HCT116 (cell line): ENCODE measurements around the gene TRIM13. TPM values are rescaled to one million over a fixed set of nuclear protein-coding genes. Genes with fewer than 3 reads are reported as not detected.

Source experiments
- ATAC-seq: fragments of 200-7000 bp; cut with Tn5 transposase; 2 replicates; pipeline ENCODE4 v1.9.1; 2020; ENCODE audit warnings: mild to moderate bottlenecking, moderate library complexity
- BruUV-seq: library from RNA; stranded (reverse); fragments of 400-500 nt; replicated peaks from 2 replicates; lab custom pipeline; 2021; lab: Mats Ljungman, UMichigan
- CTCF ChIA-PET: fragments of 300-600 bp; sonication (Branson Sonifier 250); formaldehyde crosslinking; loops from one replicate; lab custom pipeline; 2021; ENCODE audit warnings: antibody characterized with exemption; lab: Charles Lee
- POLR2A ChIA-PET: fragments of 300-600, 350-600 bp; sonication (Branson Sonifier 250); formaldehyde crosslinking; loops from one replicate; lab custom pipeline; 2021; ENCODE audit warnings: antibody characterized with exemption; lab: Charles Lee
- RAD21 ChIA-PET, 2 experiments: fragments of 300-600 bp; sonication (Branson Sonifier 250); formaldehyde crosslinking; loops; one replicate each; lab custom pipeline; 2023; ENCODE audit warnings: low total read pairs in 2 of 2; ENCODE audit not compliant: uncharacterized antibody in 2 of 2, unreplicated experiment in 2 of 2, low non-redundant PET in 1 of 2; lab: Charles Lee
- DNase-seq: peaks from one replicate; pipeline ENCODE4 v3.0.0-alpha.2; 2010; ENCODE audit warnings: low read depth, low spot score
- H2AFZ ChIP-seq: fragments of 200-600 bp; shearing (Covaris generic), sonication (generic); 2 replicates; pipeline ENCODE4 v1.6.1; 2017; ENCODE audit warnings: low read depth, mixed run types, mixed read lengths, antibody characterized with exemption, low read length; ENCODE audit not compliant: poor library complexity, severe bottlenecking
- H3K27ac ChIP-seq: 2 replicates; pipeline ENCODE4 v1.5.1; 2012; ENCODE audit warnings: low read depth, low read length
- H3K27me3 ChIP-seq: fragments of 200-600 bp; sonication (generic); 2 replicates; pipeline ENCODE4 v1.6.1; 2016; ENCODE audit warnings: mixed run types, low read length, mixed read lengths; ENCODE audit not compliant: insufficient read depth
- H3K36me3 ChIP-seq, 2 experiments: fragments of 200-500 bp in 1 of 2; fragments of 200-600 bp in 1 of 2; sonication (Bioruptor generic) in 1 of 2; sonication (generic) in 1 of 2; 2 replicates each; pipeline versions ENCODE4 v1.5.1 to v1.6.1; 2014 to 2016; ENCODE audit warnings: low read length in 2 of 2, inconsistent platforms in 1 of 2, mixed read lengths in 1 of 2, mixed run types in 1 of 2; ENCODE audit not compliant: insufficient read depth in 2 of 2, control insufficient read depth in 1 of 2
- H3K4me1 ChIP-seq, 2 experiments: fragments of 200-600 bp in 1 of 2; sonication (generic) in 1 of 2; 2 replicates each; pipeline versions ENCODE4 v1.5.1 to v1.6.1; 2012 to 2017; ENCODE audit warnings: low read length in 2 of 2, inconsistent platforms in 1 of 2, mild to moderate bottlenecking in 1 of 2, mixed read lengths in 1 of 2, mixed run types in 1 of 2, moderate library complexity in 1 of 2; ENCODE audit not compliant: insufficient read depth in 2 of 2, control insufficient read depth in 1 of 2
- H3K4me2 ChIP-seq: fragments of 200-600 bp; sonication (generic); 2 replicates; pipeline ENCODE4 v1.6.1; 2017; ENCODE audit warnings: mixed run types, low read length, mixed read lengths
- H3K4me3 ChIP-seq, 2 experiments: fragments of 200-600 bp in 1 of 2; sonication (generic) in 1 of 2; replicated peaks in 1 of 2; 2 replicates each; pipeline ENCODE4 v1.5.1; 2011 to 2016; ENCODE audit warnings: low read length in 2 of 2, control low read depth in 1 of 2, low read depth in 1 of 2, mild to moderate bottlenecking in 1 of 2, mixed read lengths in 1 of 2, mixed run types in 1 of 2
- H3K79me2 ChIP-seq: fragments of 200-600 bp; sonication (generic); 2 replicates; pipeline ENCODE4 v1.6.1; 2017; ENCODE audit warnings: mild to moderate bottlenecking, mixed run types, low read length, moderate library complexity, mixed read lengths; ENCODE audit not compliant: insufficient read depth
- H3K9ac ChIP-seq: fragments of 200-600 bp; sonication (generic); 2 replicates; pipeline ENCODE4 v1.6.1; 2016; ENCODE audit warnings: low read length, mixed read lengths
- H3K9me2 ChIP-seq: fragments of 200-600 bp; sonication (generic), shearing (Covaris generic); 2 replicates; pipeline ENCODE4 v1.6.1; 2017; ENCODE audit warnings: mixed run types, mild to moderate bottlenecking, moderate library complexity; ENCODE audit not compliant: insufficient read depth
- H3K9me3 ChIP-seq, 2 experiments: fragments of 200-500 bp in 1 of 2; fragments of 200-600 bp in 1 of 2; sonication (Bioruptor generic) in 1 of 2; sonication (generic) in 1 of 2; 2 replicates each; pipeline ENCODE4 v1.6.1; 2014 to 2017; ENCODE audit warnings: low read length in 2 of 2, mixed read lengths in 2 of 2, inconsistent platforms in 1 of 2, low read depth in 1 of 2, mild to moderate bottlenecking in 1 of 2, mixed run types in 1 of 2, moderate library complexity in 1 of 2; ENCODE audit not compliant: control insufficient read depth in 1 of 2, insufficient read depth in 1 of 2
- H4K20me1 ChIP-seq: fragments of 200-600 bp; sonication (generic), shearing (Covaris generic); 2 replicates; pipeline ENCODE4 v1.6.1; 2017; ENCODE audit warnings: mixed run types, mild to moderate bottlenecking, moderate library complexity; ENCODE audit not compliant: insufficient read depth
- CBX3 ChIP-seq: IDR thresholded peaks from 2 replicates; pipeline ENCODE4 v1.6.1; 2012; ENCODE audit warnings: low read depth
- CEBPB ChIP-seq: IDR thresholded peaks from 2 replicates; pipeline ENCODE4 v1.6.1; 2012; ENCODE audit warnings: low read depth
- EGR1 ChIP-seq: IDR thresholded peaks from 2 replicates; pipeline ENCODE4 v1.6.1; 2012; ENCODE audit warnings: low read depth
- ELF1 ChIP-seq: IDR thresholded peaks from 2 replicates; pipeline ENCODE4 v1.6.1; 2012; ENCODE audit warnings: low read depth, borderline replicate concordance
- EZH2 ChIP-seq: fragments of 200-600 bp; sonication (generic); IDR thresholded peaks from 2 replicates; pipeline ENCODE4 v1.6.1; 2017; ENCODE audit warnings: antibody characterized with exemption, mixed run types
- EZH2phosphoT487 ChIP-seq: fragments of 200-600 bp; IDR thresholded peaks from 2 replicates; pipeline ENCODE4 v1.6.1; 2018; ENCODE audit warnings: antibody characterized with exemption, borderline replicate concordance
- FOSL1 ChIP-seq: IDR thresholded peaks from 2 replicates; pipeline ENCODE4 v1.6.1; 2012; ENCODE audit warnings: low read depth
- JUND ChIP-seq: IDR thresholded peaks from 2 replicates; pipeline ENCODE4 v1.6.1; 2012
- POLR2A ChIP-seq: IDR thresholded peaks from 2 replicates; pipeline ENCODE4 v1.7.0; 2011; ENCODE audit warnings: borderline replicate concordance; ENCODE audit not compliant: insufficient read depth, insufficient read length; ENCODE audit errors: extremely low read depth
- POLR2AphosphoS5 ChIP-seq: IDR thresholded peaks from 2 replicates; pipeline ENCODE4 v1.6.1; 2011; ENCODE audit warnings: mild to moderate bottlenecking, low read depth, low read length, moderate library complexity
- RAD21 ChIP-seq: IDR thresholded peaks from 2 replicates; pipeline ENCODE4 v1.6.1; 2012; ENCODE audit warnings: low read depth, mild to moderate bottlenecking
- SIN3A ChIP-seq: IDR thresholded peaks from 2 replicates; pipeline ENCODE4 v1.6.1; 2012; ENCODE audit warnings: low read depth
- SP1 ChIP-seq: IDR thresholded peaks from 2 replicates; pipeline ENCODE4 v1.6.1; 2012; ENCODE audit warnings: low read depth
- SRF ChIP-seq: IDR thresholded peaks from 2 replicates; pipeline ENCODE4 v1.6.1; 2012; ENCODE audit warnings: low read depth
- TCF7L2 ChIP-seq: IDR thresholded peaks from 2 replicates; pipeline ENCODE4 v1.7.0; 2011; ENCODE audit warnings: borderline replicate concordance, inconsistent platforms; ENCODE audit not compliant: insufficient read depth, insufficient read length; ENCODE audit errors: extremely low read depth
- YY1 ChIP-seq: IDR thresholded peaks from 2 replicates; pipeline ENCODE4 v1.6.1; 2011; ENCODE audit warnings: low read length, low read depth, moderate library complexity, mild to moderate bottlenecking; ENCODE audit not compliant: insufficient replicate concordance; ENCODE audit errors: extremely low read depth
- ZFX ChIP-seq: fragments of 450-650 bp; IDR thresholded peaks from 2 replicates; pipeline ENCODE4 v1.6.1; 2017
- ZNF274 ChIP-seq: fragments of 200-500 bp; sonication (Bioruptor generic); IDR thresholded peaks from 2 replicates; pipeline ENCODE4 v1.6.1; 2014; ENCODE audit warnings: mild to moderate bottlenecking, low read depth, low read length, inconsistent platforms
- intact Hi-C: fragments of 100-400 bp; cut with micrococcal nuclease; formaldehyde crosslinking; loops from 2 replicates; pipeline ENCODE4 v1.10.0; 2022
- total RNA-seq: library from RNA; stranded (reverse); gene quantifications from one replicate; pipeline ENCODE4 v1.2.1, GENCODE V29; 2021; ENCODE audit not compliant: unreplicated experiment
- TF ChIP-seq, protein P1 (sequence below): IDR thresholded peaks from 2 replicates; pipeline ENCODE4 v1.6.1; 2012
- TF ChIP-seq, protein P2 (sequence below), 3 experiments: fragments of 200-600 bp in 1 of 3; sonication (generic) in 1 of 3; IDR thresholded peaks in 2 of 3; conservative IDR thresholded peaks in 1 of 3; 2 replicates each; pipeline ENCODE4 v1.5.1; 2012 to 2017; ENCODE audit warnings: low read depth in 2 of 3, low read length in 2 of 3, antibody characterized with exemption in 1 of 3, borderline replicate concordance in 1 of 3, control low read depth in 1 of 3, mild to moderate bottlenecking in 1 of 3, mixed read lengths in 1 of 3, mixed run types in 1 of 3, moderate library complexity in 1 of 3; ENCODE audit not compliant: insufficient read depth in 1 of 3
- TF ChIP-seq, protein P3 (sequence below): IDR thresholded peaks from 2 replicates; pipeline ENCODE4 v1.6.1; 2011; ENCODE audit warnings: mild to moderate bottlenecking, low read length, moderate library complexity; ENCODE audit not compliant: insufficient replicate concordance; ENCODE audit errors: extremely low read depth
- TF ChIP-seq, protein P4 (sequence below): IDR thresholded peaks from 2 replicates; pipeline ENCODE4 v1.6.1; 2012

The TRIM13 gene
- total RNA-seq, 1 experiment from 2014 or later = 24.6 TPM

DNA sequence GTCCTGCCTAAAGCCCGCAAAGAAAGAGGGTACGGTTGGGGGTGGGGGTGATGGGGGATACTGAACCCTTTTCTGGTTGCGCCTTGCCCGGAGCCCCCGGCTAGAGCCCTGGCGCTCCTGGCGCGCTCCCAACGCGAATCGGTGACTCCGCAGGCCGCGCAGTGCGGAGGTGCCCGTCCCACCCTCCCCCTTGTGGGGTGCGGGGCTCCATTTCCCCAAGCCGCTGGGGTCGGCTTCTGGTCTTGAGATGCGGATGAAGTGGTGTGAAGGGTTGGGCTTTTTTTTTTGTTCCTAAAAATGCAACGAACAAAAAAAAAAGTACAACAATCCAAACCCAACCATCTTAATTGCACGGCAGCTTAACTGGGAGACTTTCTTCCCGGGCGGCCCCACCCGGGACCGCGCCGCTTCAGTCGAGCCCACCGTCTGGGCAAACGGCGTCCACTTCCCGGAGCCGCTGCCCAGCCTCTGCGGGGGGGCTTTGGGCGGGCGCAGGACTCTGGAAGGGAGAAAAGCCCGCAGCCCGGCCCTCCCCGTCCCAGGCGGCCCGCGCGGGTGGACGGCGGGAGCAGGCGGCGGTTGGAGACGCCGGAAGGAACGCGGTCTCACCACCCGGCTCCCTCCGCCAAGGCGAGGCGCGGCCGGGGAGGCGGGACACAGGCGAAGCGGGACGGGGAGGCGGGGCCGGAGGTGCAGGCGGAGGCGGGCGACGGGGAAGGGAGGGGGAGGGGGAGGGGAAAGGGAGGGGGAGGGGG, 504 bp upstream of the TRIM13 start:
- ATAC-seq (peak; percentile 77), DNase-seq (peak; percentile 74)
- Histone ChIP-seq H2AFZ (peak overlapping the region; percentile 54), H3K79me2 (peaks cover 40% of the 10 kb centered on the region), H3K4me3 (peak overlapping the region; percentile 55 to 66), H3K9me3 (no peaks in the 10 kb centered on the region), H3K27me3 (no peaks in the 10 kb centered on the region), H3K9me2 (no peaks in the 10 kb centered on the region), H3K9ac (peak overlapping the region; percentile 83), H3K4me1 (peaks cover 5 to 19% of the 10 kb centered on the region in 2 experiments; a peak in 3 of 4 replicates), H3K27ac (peak overlapping the region; percentile 85), H3K4me2 (peak overlapping the region; percentile 89), H4K20me1 (no peaks in the 10 kb centered on the region), H3K36me3 (peaks cover 17 to 25% of the 10 kb centered on the region in 2 experiments)
- TF ChIP-seq, protein P1, sequence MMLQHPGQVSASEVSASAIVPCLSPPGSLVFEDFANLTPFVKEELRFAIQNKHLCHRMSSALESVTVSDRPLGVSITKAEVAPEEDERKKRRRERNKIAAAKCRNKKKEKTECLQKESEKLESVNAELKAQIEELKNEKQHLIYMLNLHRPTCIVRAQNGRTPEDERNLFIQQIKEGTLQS = no peak
- TF ChIP-seq ZNF274 (no peak), SRF (no peak), EZH2 (no peak), FOSL1 (no peak), TCF7L2 (no peak), SP1 (peak; percentile 22; the same call in 1 of the 2 replicates), CBX3 (no peak), EZH2phosphoT487 (no peak), ELF1 (no peak), SIN3A (no peak; the same call in 1 of the 2 replicates), RAD21 (no peak), YY1 (no peak), EGR1 (0 out of 2 replicates have a peak, but pooled peaks have one; percentile 31), POLR2A (peak; percentile 4), POLR2AphosphoS5 (peak; percentile 91), ZFX (no peak), CEBPB (no peak), JUND (no peak)
- TF ChIP-seq, protein P2, sequence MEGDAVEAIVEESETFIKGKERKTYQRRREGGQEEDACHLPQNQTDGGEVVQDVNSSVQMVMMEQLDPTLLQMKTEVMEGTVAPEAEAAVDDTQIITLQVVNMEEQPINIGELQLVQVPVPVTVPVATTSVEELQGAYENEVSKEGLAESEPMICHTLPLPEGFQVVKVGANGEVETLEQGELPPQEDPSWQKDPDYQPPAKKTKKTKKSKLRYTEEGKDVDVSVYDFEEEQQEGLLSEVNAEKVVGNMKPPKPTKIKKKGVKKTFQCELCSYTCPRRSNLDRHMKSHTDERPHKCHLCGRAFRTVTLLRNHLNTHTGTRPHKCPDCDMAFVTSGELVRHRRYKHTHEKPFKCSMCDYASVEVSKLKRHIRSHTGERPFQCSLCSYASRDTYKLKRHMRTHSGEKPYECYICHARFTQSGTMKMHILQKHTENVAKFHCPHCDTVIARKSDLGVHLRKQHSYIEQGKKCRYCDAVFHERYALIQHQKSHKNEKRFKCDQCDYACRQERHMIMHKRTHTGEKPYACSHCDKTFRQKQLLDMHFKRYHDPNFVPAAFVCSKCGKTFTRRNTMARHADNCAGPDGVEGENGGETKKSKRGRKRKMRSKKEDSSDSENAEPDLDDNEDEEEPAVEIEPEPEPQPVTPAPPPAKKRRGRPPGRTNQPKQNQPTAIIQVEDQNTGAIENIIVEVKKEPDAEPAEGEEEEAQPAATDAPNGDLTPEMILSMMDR (IDR thresholded peaks at IDR 0.05 in 2 of 3, conservative IDR thresholded peaks at IDR 0.05 in 1 of 3; ENCODE audit: borderline replicate concordance in 1 of 3, insufficient read depth in 1 of 3, low read depth in 2 of 3, low read length in 2 of 3) = no peak
- TF ChIP-seq, protein P3, sequence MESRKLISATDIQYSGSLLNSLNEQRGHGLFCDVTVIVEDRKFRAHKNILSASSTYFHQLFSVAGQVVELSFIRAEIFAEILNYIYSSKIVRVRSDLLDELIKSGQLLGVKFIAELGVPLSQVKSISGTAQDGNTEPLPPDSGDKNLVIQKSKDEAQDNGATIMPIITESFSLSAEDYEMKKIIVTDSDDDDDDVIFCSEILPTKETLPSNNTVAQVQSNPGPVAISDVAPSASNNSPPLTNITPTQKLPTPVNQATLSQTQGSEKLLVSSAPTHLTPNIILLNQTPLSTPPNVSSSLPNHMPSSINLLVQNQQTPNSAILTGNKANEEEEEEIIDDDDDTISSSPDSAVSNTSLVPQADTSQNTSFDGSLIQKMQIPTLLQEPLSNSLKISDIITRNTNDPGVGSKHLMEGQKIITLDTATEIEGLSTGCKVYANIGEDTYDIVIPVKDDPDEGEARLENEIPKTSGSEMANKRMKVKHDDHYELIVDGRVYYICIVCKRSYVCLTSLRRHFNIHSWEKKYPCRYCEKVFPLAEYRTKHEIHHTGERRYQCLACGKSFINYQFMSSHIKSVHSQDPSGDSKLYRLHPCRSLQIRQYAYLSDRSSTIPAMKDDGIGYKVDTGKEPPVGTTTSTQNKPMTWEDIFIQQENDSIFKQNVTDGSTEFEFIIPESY = no peak
- TF ChIP-seq, protein P4, sequence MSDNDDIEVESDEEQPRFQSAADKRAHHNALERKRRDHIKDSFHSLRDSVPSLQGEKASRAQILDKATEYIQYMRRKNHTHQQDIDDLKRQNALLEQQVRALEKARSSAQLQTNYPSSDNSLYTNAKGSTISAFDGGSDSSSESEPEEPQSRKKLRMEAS = peak; percentile 70; the same call in 1 of the 2 replicates
- ChIA-PET RAD21 (interaction anchor here (0.8 to 1.2 kb wide), 3 partner anchors 16 to 916 kb away, joined by 3 to 5 read pairs (median 3); no protein-coding TSS in a partner anchor), CTCF (interaction anchor here (1.2 to 2.2 kb wide), 10 partner anchors 10 to 916 kb away, joined by 4 to 16 read pairs (median 7); partner anchors contain the start of genes KCNRG and SPRYD7), POLR2A (interaction anchor here (1.2 to 2.6 kb wide), 6 partner anchors 11 to 196 kb away, joined by 3 to 12 read pairs (median 4); no protein-coding TSS in a partner anchor)
- intact Hi-C loops = loop anchor here (5.0 to 10.0 kb wide), 4 partner anchors 128 to 916 kb away; no protein-coding TSS in a partner anchor
- no TSS peak for BruUV-seq
